ENCODE data around the gene MAPKAP1. TPM values are rescaled to one million over a fixed set of nuclear protein-coding genes. Genes with fewer than 3 reads are reported as not detected.

MAPKAP1 gene
- total RNA-seq, 2 experiments from 2014 or later, result 58.7 to 63.6 TPM

DNA sequence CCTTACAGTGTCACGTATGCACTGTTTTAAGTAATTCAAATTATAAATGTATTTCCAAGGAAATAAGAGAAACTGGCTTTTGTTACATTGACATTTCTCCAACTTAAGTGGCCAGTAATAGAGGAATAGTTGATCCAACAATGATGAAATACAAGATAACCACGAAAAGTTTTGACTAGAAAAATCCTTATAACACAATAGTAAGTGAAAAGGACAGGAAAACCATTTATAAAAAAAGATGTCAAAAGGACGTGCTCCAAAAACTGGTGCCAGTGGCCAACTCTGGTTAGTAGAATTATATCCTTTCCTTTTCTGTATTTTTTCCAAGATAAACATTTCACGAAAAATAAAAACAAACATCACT is 234.5 kb downstream of the MAPKAP1 start:
- Mint-ChIP-seq H3K4me3 (no peak overlapping the region), H3K27me3 (no peaks in the 10 kb centered on the region), H3K4me1 (no peaks in the 10 kb centered on the region), H3K27ac (no peak overlapping the region), H3K36me3 (ENCODE audit: low read depth) (no peaks in the 10 kb centered on the region), H3K9me3 (no peaks in the 10 kb centered on the region)
- POLR2A ChIA-PET, result no interaction called here
- CTCF ChIA-PET, result no interaction called here
- DNase-seq, result no peak

- H3K4me1 Mint-ChIP-seq, result no peaks in the 10 kb centered on the region
- no peaks in the 10 kb centered on the region for H3K9me3 Mint-ChIP-seq
- no peak for DNase-seq
- POLR2A ChIA-PET, result no interaction called here
- no peaks in the 10 kb centered on the region for H3K27me3 Mint-ChIP-seq
- H3K36me3 Mint-ChIP-seq (ENCODE audit: low read depth), result no peaks in the 10 kb centered on the region
- H3K4me3 Mint-ChIP-seq, result no peak overlapping the region
- H3K27ac Mint-ChIP-seq, result no peak overlapping the region
- CTCF ChIA-PET, result no interaction called here
These were observed 236.0 kb downstream of the MAPKAP1 start for GRCh38 chr9:125470767-125471580.

- Mint-ChIP-seq H3K27ac (no peak overlapping the region), H3K4me1 (no peaks in the 10 kb centered on the region), H3K36me3 (ENCODE audit: low read depth) (no peaks in the 10 kb centered on the region), H3K27me3 (no peaks in the 10 kb centered on the region), H3K4me3 (no peak overlapping the region), H3K9me3 (no peaks in the 10 kb centered on the region)
- CTCF ChIA-PET, result no interaction called here
- DNase-seq, result no peak
- POLR2A ChIA-PET, result no interaction called here
These were observed 236.8 kb downstream of the MAPKAP1 start for GRCh38 chr9:125470189-125470588.

- Mint-ChIP-seq H3K4me3 (no peak overlapping the region), H3K9me3 (no peaks in the 10 kb centered on the region), H3K27me3 (no peaks in the 10 kb centered on the region), H3K36me3 (ENCODE audit: low read depth) (no peaks in the 10 kb centered on the region), H3K4me1 (no peaks in the 10 kb centered on the region), H3K27ac (no peak overlapping the region)
- CTCF ChIA-PET, result interaction anchor here (1.2 kb wide), 1 partner anchor 11 kb away, joined by 4 read pairs; no protein-coding TSS in a partner anchor
- no peak for DNase-seq
- POLR2A ChIA-PET, result no interaction called here
These were observed 238.4 kb downstream of the MAPKAP1 start for GRCh38 chr9:125468646-125469045.

DNA sequence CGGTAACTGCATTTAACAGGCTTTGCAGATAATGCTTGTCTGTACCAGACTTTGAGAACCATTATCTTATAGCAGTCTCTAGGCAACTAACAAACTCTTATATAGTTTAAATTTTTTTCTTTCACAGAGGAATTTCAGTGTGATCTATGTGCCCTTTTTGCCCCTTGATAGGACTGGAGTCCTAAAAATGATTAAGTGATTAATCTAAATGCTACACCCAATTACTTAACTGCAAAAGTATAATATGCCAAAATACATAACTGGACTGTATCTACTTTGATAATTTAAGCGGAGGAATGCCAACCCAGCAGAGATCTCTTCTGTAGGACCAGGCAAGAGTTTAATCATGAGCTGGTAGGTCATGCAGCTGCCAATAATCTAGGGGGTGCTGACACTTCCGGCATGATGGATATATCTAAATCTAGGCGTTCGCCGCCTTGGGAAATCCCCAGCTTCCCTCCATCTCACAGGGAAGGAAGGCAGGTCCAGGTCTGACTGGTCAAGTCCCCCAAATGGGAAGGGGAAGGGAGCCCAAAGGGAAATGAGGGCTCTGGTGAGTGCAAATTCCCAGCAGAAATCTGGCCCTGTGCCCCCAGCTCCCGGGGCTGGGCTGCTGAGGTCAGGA is 239.8 kb downstream of the MAPKAP1 start:
- Mint-ChIP-seq H3K27ac (no peak overlapping the region), H3K4me3 (no peak overlapping the region), H3K36me3 (ENCODE audit: low read depth) (no peaks in the 10 kb centered on the region), H3K27me3 (no peaks in the 10 kb centered on the region), H3K9me3 (no peaks in the 10 kb centered on the region), H3K4me1 (no peaks in the 10 kb centered on the region)
- ChIA-PET POLR2A (no interaction called here), CTCF (interaction anchor here (0.8 to 1.2 kb wide), 2 partner anchors 10 to 59 kb away, joined by 3 to 4 read pairs; no protein-coding TSS in a partner anchor)
- DNase-seq, result no peak

GRCh38 chr9:125466411-125466810 is 240.6 kb downstream of the MAPKAP1 start:
- H3K4me1 Mint-ChIP-seq, result no peaks in the 10 kb centered on the region
- no peak for DNase-seq
- H3K4me3 Mint-ChIP-seq, result no peak overlapping the region
- ChIA-PET CTCF (no interaction called here), POLR2A (no interaction called here)
- H3K36me3 Mint-ChIP-seq (ENCODE audit: low read depth), result no peaks in the 10 kb centered on the region
- H3K9me3 Mint-ChIP-seq, result no peaks in the 10 kb centered on the region
- H3K27ac Mint-ChIP-seq, result no peak overlapping the region
- H3K27me3 Mint-ChIP-seq, result no peaks in the 10 kb centered on the region

GRCh38 chr9:125464591-125465385 is 242.2 kb downstream of the MAPKAP1 start:
- no peak overlapping the region for H3K27ac Mint-ChIP-seq
- no peaks in the 10 kb centered on the region for H3K4me1 Mint-ChIP-seq
- no peaks in the 10 kb centered on the region for H3K27me3 Mint-ChIP-seq
- no peak for DNase-seq
- ChIA-PET CTCF (no interaction called here), POLR2A (no interaction called here)
- no peaks in the 10 kb centered on the region for H3K9me3 Mint-ChIP-seq
- peaks cover 6% of the 10 kb centered on the region for H3K36me3 Mint-ChIP-seq (ENCODE audit: low read depth)
- H3K4me3 Mint-ChIP-seq, result no peak overlapping the region

DNA sequence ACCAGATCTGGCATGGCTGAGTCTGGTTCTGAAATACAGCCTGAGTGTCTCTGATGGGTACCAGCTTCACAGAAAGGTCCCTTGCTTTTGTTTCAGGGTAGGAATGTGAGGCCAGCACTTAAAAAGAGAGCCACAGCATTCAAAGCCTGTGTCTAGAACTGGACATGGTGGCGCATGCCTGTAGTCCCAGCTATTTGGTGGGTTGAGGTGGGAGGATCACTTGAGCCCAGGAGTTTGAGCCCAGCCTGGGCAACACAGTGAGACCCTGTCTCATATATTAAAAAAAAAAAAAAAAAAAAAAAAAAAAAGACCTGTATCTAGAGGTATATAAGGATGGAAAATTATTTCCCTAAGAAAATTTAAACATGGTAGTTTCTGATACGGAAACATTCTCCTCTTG is 243.1 kb downstream of the MAPKAP1 start:
- Mint-ChIP-seq H3K4me1 (no peaks in the 10 kb centered on the region), H3K27ac (no peak overlapping the region), H3K36me3 (ENCODE audit: low read depth) (peaks cover 10% of the 10 kb centered on the region), H3K9me3 (no peaks in the 10 kb centered on the region), H3K27me3 (no peaks in the 10 kb centered on the region), H3K4me3 (no peak overlapping the region)
- ChIA-PET POLR2A (no interaction called here), CTCF (interaction anchor here (0.7 kb wide), 1 partner anchor 16 kb away, joined by 3 read pairs; no protein-coding TSS in a partner anchor)
- DNase-seq, result no peak

- no peaks in the 10 kb centered on the region for H3K4me1 Mint-ChIP-seq
- no peaks in the 10 kb centered on the region for H3K27me3 Mint-ChIP-seq
- no peak overlapping the region for H3K27ac Mint-ChIP-seq
- no peak overlapping the region for H3K4me3 Mint-ChIP-seq
- no peak for DNase-seq
- peaks cover 17% of the 10 kb centered on the region for H3K36me3 Mint-ChIP-seq (ENCODE audit: low read depth)
- POLR2A ChIA-PET, result no interaction called here
- H3K9me3 Mint-ChIP-seq, result peaks cover 3% of the 10 kb centered on the region
- CTCF ChIA-PET, result interaction anchor here (1.3 kb wide), 1 partner anchor 35 kb away, joined by 3 read pairs; no protein-coding TSS in a partner anchor
These were observed 244.1 kb downstream of the MAPKAP1 start for GRCh38 chr9:125462861-125463291.

GRCh38 chr9:125461636-125462190 is 245.3 kb downstream of the MAPKAP1 start:
- Mint-ChIP-seq H3K36me3 (ENCODE audit: low read depth) (peaks cover 25% of the 10 kb centered on the region), H3K4me3 (no peak overlapping the region), H3K9me3 (peaks cover 12% of the 10 kb centered on the region), H3K4me1 (no peaks in the 10 kb centered on the region), H3K27me3 (no peaks in the 10 kb centered on the region), H3K27ac (no peak overlapping the region)
- DNase-seq, result no peak
- ChIA-PET POLR2A (no interaction called here), CTCF (interaction anchor here (1.3 kb wide), 1 partner anchor 34 kb away, joined by 3 read pairs; no protein-coding TSS in a partner anchor)

- CTCF ChIA-PET, result no interaction called here
- POLR2A ChIA-PET, result no interaction called here
- H3K4me3 Mint-ChIP-seq, result no peak overlapping the region
- H3K27me3 Mint-ChIP-seq, result no peaks in the 10 kb centered on the region
- no peak for DNase-seq
- H3K9me3 Mint-ChIP-seq, result peaks cover 18% of the 10 kb centered on the region
- H3K36me3 Mint-ChIP-seq (ENCODE audit: low read depth), result peaks cover 31% of the 10 kb centered on the region
- no peaks in the 10 kb centered on the region for H3K4me1 Mint-ChIP-seq
- no peak overlapping the region for H3K27ac Mint-ChIP-seq
These were observed 245.9 kb downstream of the MAPKAP1 start for GRCh38 chr9:125460883-125461635.

GRCh38 chr9:125460346-125460745 is 246.7 kb downstream of the MAPKAP1 start:
- no peak for DNase-seq
- Mint-ChIP-seq H3K36me3 (ENCODE audit: low read depth) (peaks cover 34% of the 10 kb centered on the region), H3K4me1 (no peaks in the 10 kb centered on the region), H3K27ac (no peak overlapping the region), H3K4me3 (no peak overlapping the region), H3K9me3 (peaks cover 23% of the 10 kb centered on the region), H3K27me3 (no peaks in the 10 kb centered on the region)
- ChIA-PET CTCF (no interaction called here), POLR2A (no interaction called here)

All from activated CD4-positive, alpha-beta T cell treated with anti-CD3 and anti-CD28 coated beads, Interleukin-2, amount 10 ng/mL, durations not matched to agents 7 days and 5 days (primary cell).